SK-N-SH treated with all-trans-retinoic acid at 6 μM for 48 hours (cell line): Measurements from ENCODE around the gene STK32B.

ENCODE experiments used
- ATAC-seq: fragments of 200-7000 bp; cut with Tn5 transposase; 3 replicates; pipeline ENCODE4 v1.9.1; 2020; ENCODE audit warnings: mild to moderate bottlenecking, moderate library complexity
- ARNTL ChIP-seq: fragments of 450-650 bp; formaldehyde crosslinking; IDR thresholded peaks from 2 replicates; pipeline ENCODE4 v1.5.0; 2020; ENCODE audit warnings: low read depth, mild to moderate bottlenecking, moderate library complexity, borderline replicate concordance
- BACH2 ChIP-seq: fragments of 250-450 bp; sonication (Bioruptor Pico); IDR thresholded peaks from 2 replicates; pipeline ENCODE4 v1.9.0; 2021; ENCODE audit warnings: mild to moderate bottlenecking, borderline replicate concordance
- CSDC2 ChIP-seq: fragments of 250-450 bp; sonication (Bioruptor Pico); IDR thresholded peaks from 2 replicates; pipeline ENCODE4 v1.5.0; 2020; ENCODE audit warnings: mild to moderate bottlenecking, moderate library complexity
- CSRNP3 ChIP-seq: fragments of 250-450 bp; sonication (Bioruptor Pico); IDR thresholded peaks from 2 replicates; pipeline ENCODE4 v1.5.1; 2021; ENCODE audit warnings: mild to moderate bottlenecking, moderate library complexity
- ESRRG ChIP-seq: fragments of 250-450 bp; sonication (Bioruptor Pico); IDR thresholded peaks from 2 replicates; pipeline ENCODE4 v1.6.1; 2021; ENCODE audit warnings: mild to moderate bottlenecking
- ISL1 ChIP-seq: fragments of 250-450 bp; sonication (Bioruptor Pico); IDR thresholded peaks from 2 replicates; pipeline ENCODE4 v2.1.2; 2022; ENCODE audit warnings: mild to moderate bottlenecking, moderate library complexity
- OSR1 ChIP-seq: fragments of 250-450 bp; sonication (Bioruptor Pico); IDR thresholded peaks from 2 replicates; pipeline ENCODE4 v1.8.0; 2022; ENCODE audit warnings: moderate library complexity, mild to moderate bottlenecking, inconsistent platforms
- POU6F1 ChIP-seq: fragments of 250-450 bp; sonication (Bioruptor Pico); IDR thresholded peaks from 2 replicates; pipeline ENCODE4 v1.8.0; 2021; ENCODE audit warnings: low read depth, mild to moderate bottlenecking, moderate library complexity, borderline replicate concordance
- PPARA ChIP-seq: fragments of 250-450 bp; sonication (Bioruptor Pico); IDR thresholded peaks from 2 replicates; pipeline ENCODE4 v1.5.0; 2020; ENCODE audit warnings: mild to moderate bottlenecking, borderline replicate concordance
- RARB ChIP-seq: fragments of 250-450 bp; sonication (Bioruptor Pico); IDR thresholded peaks from 2 replicates; pipeline ENCODE4 v1.8.0; 2021; ENCODE audit warnings: mild to moderate bottlenecking, moderate library complexity
- TCF4 ChIP-seq: fragments of 250-450 bp; sonication (Bioruptor Pico); IDR thresholded peaks from 2 replicates; pipeline ENCODE4 v1.8.0; 2021; ENCODE audit warnings: mild to moderate bottlenecking, moderate library complexity, borderline replicate concordance
- TOX ChIP-seq: fragments of 250-450 bp; sonication (Bioruptor Pico); IDR thresholded peaks from 2 replicates; pipeline ENCODE4 v1.8.0; 2021; ENCODE audit warnings: mild to moderate bottlenecking, moderate library complexity, borderline replicate concordance
- ZC3H10 ChIP-seq: fragments of 250-450 bp; sonication (Bioruptor Pico); IDR thresholded peaks from 2 replicates; pipeline ENCODE4 v1.5.1; 2021; ENCODE audit warnings: mild to moderate bottlenecking, moderate library complexity
- ZFP3 ChIP-seq: fragments of 250-450 bp; sonication (Bioruptor Pico); IDR thresholded peaks from 2 replicates; pipeline ENCODE4 v1.5.0; 2020; ENCODE audit warnings: mild to moderate bottlenecking, moderate library complexity
- ZFP30 ChIP-seq: fragments of 450-650 bp; formaldehyde crosslinking; IDR thresholded peaks from 2 replicates; pipeline ENCODE4 v1.5.0; 2022; ENCODE audit warnings: mild to moderate bottlenecking, moderate library complexity
- ZNF565 ChIP-seq: fragments of 450-650 bp; formaldehyde crosslinking; conservative IDR thresholded peaks from 2 replicates; pipeline ENCODE4 v1.5.0; 2020; ENCODE audit warnings: low read depth, mild to moderate bottlenecking, moderate library complexity
- ZNF70 ChIP-seq: fragments of 450-650 bp; formaldehyde crosslinking; IDR thresholded peaks from 2 replicates; pipeline ENCODE4 v1.5.0; 2020; ENCODE audit warnings: mild to moderate bottlenecking, moderate library complexity
- ZNF8 ChIP-seq: fragments of 450-650 bp; formaldehyde crosslinking; IDR thresholded peaks from 2 replicates; pipeline ENCODE4 v1.5.0; 2020; ENCODE audit warnings: mild to moderate bottlenecking, moderate library complexity
- TF ChIP-seq, protein P1 (sequence below): fragments of 250-450 bp; sonication (Bioruptor Pico); IDR thresholded peaks from 2 replicates; pipeline ENCODE4 v1.5.1; 2020; ENCODE audit warnings: low read depth, mild to moderate bottlenecking, moderate library complexity
- TF ChIP-seq, protein P2 (sequence below): fragments of 250-450 bp; sonication (Bioruptor Pico); IDR thresholded peaks from 2 replicates; pipeline ENCODE4 v1.8.0; 2020; ENCODE audit warnings: mild to moderate bottlenecking, moderate library complexity, borderline replicate concordance

Gene STK32B

GRCh38 chr4:5072948-5073347 is 21.7 kb downstream of the STK32B start (continued):
- TF ChIP-seq, protein P1, sequence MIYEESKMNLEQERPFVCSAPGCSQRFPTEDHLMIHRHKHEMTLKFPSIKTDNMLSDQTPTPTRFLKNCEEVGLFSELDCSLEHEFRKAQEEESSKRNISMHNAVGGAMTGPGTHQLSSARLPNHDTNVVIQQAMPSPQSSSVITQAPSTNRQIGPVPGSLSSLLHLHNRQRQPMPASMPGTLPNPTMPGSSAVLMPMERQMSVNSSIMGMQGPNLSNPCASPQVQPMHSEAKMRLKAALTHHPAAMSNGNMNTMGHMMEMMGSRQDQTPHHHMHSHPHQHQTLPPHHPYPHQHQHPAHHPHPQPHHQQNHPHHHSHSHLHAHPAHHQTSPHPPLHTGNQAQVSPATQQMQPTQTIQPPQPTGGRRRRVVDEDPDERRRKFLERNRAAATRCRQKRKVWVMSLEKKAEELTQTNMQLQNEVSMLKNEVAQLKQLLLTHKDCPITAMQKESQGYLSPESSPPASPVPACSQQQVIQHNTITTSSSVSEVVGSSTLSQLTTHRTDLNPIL (CRISPR knock-in tag) = no peak

DNA sequence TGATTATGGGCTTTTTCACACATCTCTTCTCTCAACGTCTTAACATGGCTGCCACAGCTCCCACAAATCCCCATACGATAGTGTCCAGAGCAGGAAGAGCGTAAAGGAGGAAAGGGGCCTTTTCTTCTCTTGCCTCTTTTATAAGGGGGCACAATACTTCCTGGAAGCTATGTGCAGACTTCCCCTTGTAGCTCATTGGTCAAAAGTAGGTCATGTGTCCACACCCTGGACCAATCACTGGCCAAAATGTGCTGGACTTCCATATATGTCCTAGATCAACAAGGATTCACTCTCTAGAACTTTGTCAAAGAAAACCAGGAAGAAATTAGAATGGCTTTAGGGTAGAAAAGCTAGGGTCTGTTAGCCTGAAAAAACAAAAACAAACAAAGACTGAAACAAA is 26.7 kb downstream of the STK32B start:
- ATAC-seq = no peak
- TF ChIP-seq POU6F1 (no peak), ZNF8 (CRISPR knock-in tag) (no peak)

GRCh38 chr4:5079581-5079980 is 28.3 kb downstream of the STK32B start:
- TF ChIP-seq CSRNP3 (CRISPR knock-in tag) (no peak), ZNF565 (CRISPR knock-in tag) (no peak), ZFP30 (no peak)
- no peak for ATAC-seq

GRCh38 chr4:5081441-5081999 is 30.2 kb downstream of the STK32B start:
- TF ChIP-seq TCF4 (CRISPR knock-in tag) (no peak), ZNF8 (CRISPR knock-in tag) (no peak), ARNTL (CRISPR knock-in tag) (no peak), ISL1 (CRISPR knock-in tag) (no peak)
- no peak for ATAC-seq

GRCh38 chr4:5082376-5082775 is 31.1 kb downstream of the STK32B start:
- ATAC-seq = no peak
- TF ChIP-seq ZC3H10 = no peak
- no peak for TF ChIP-seq TOX (CRISPR knock-in tag)
- no peak for TF ChIP-seq ZFP30
- TF ChIP-seq PPARA (CRISPR knock-in tag) = no peak
- TF ChIP-seq, protein P1 (CRISPR knock-in tag) = no peak
- no peak for TF ChIP-seq CSRNP3 (CRISPR knock-in tag)
- TF ChIP-seq ZNF8 (CRISPR knock-in tag) = no peak
- TF ChIP-seq ARNTL (CRISPR knock-in tag) = no peak
- no peak for TF ChIP-seq ZFP3 (CRISPR knock-in tag)
- no peak for TF ChIP-seq OSR1 (CRISPR knock-in tag)
- TF ChIP-seq, protein P2, sequence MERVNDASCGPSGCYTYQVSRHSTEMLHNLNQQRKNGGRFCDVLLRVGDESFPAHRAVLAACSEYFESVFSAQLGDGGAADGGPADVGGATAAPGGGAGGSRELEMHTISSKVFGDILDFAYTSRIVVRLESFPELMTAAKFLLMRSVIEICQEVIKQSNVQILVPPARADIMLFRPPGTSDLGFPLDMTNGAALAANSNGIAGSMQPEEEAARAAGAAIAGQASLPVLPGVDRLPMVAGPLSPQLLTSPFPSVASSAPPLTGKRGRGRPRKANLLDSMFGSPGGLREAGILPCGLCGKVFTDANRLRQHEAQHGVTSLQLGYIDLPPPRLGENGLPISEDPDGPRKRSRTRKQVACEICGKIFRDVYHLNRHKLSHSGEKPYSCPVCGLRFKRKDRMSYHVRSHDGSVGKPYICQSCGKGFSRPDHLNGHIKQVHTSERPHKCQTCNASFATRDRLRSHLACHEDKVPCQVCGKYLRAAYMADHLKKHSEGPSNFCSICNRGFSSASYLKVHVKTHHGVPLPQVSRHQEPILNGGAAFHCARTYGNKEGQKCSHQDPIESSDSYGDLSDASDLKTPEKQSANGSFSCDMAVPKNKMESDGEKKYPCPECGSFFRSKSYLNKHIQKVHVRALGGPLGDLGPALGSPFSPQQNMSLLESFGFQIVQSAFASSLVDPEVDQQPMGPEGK (CRISPR knock-in tag) = no peak
- no peak for TF ChIP-seq CSDC2 (CRISPR knock-in tag)
- TF ChIP-seq TCF4 (CRISPR knock-in tag) = no peak
- no peak for TF ChIP-seq BACH2 (CRISPR knock-in tag)
- TF ChIP-seq ZNF70 = no peak
- TF ChIP-seq ESRRG (CRISPR knock-in tag) = no peak
- no peak for TF ChIP-seq RARB (CRISPR knock-in tag)
